NCI-H1694 (cell line): ENCODE results near the gene MREG.
"Not testable (repeated sequence)": the region's sequence is repeated elsewhere in the genome, so short reads cannot be mapped to it uniquely, and the experiment has no call there.

ENCODE experiments used
- DNase-seq: peaks from one replicate; lab custom pipeline; 2025; lab: John Stamatoyannopoulos, UW

Gene MREG

GRCh38 chr2:215988556-215989207 lies 24.7 kb downstream of the MREG start:
- not testable (repeated sequence) for DNase-seq

DNA sequence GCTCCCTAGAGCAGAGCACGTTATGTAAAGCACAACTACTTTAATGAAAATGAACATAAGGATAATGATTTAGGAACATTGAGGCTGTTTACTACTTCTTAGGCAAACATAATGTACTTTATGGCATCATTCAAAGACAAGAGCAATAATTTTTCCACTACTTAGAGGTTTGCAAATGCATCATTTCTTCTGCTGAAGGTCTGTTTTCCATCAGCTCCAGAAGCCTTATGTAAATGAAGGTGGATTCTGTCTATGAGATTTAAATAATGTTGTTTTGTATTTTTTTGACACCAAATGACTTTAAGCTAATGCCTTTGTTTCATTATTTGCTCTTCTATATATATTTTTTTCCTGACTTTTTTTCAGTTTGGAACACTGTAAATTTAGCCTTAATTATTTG lies 28.1 kb downstream of the MREG start:
- DNase-seq: no peak

DNA sequence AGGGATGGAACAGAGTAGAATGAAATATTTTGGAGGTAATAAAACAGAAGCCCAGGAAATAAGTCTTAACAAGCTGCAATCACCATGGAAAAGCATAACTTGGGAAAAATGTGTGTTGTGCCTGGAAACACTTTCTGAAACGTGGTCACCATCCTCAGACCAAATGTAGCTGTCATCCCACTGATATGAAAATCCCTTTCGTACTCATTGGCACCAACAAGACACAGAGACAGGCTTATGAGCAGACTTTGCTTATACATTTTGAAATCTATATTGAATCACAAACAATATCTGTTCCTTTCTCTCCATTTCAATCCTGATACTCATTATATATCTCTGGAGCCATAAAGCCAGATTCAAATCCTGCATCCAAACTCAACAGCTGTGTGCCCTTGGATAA lies 28.7 kb downstream of the MREG start:
- DNase-seq: no peak

- DNase-seq: no peak
Observed at GRCh38 chr2:215983581-215984351, 29.6 kb downstream of the MREG start.

DNA sequence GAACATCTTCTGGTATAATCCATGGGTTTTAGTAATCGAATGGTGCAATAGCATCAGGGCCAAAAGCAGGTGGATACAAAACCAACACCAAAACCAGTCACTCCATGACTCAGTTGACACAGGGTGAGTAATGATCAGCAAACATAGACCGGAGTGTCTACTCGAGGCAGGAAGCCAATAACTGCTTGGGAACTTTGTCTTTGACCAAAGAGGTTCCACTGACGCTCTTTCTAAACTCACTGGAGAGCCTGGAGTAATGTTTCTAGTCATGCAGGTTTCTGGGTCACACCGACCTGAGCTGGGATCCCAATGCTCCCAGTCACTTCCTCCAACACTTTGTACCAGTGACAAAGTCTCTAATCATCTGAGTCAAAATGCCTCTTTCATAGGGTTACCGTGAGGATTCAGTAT lies 30.9 kb downstream of the MREG start:
- DNase-seq: no peak

DNA sequence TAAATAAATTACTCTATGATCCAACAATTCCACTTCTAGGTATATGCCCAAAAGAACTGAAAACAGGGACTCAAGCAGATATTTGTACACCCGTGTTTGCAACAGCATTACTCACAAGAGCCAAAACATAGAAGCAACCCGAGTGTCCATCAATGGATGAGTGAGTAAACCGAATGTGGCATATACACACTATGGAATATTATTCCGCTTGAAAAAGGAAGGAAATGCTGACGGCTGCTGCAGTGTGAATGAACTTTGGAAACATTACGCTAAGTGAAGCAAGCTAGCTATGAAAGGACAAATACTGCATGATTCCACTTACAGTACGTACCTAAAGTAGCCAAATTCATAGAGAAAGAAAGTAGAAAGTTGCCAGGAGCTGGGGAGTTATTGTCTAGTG lies 32.2 kb downstream of the MREG start:
- no peak for DNase-seq

- no peak for DNase-seq
Observed at GRCh38 chr2:215979620-215980019, 33.7 kb downstream of the MREG start.

GRCh38 chr2:215974700-215975429 lies 38.5 kb downstream of the MREG start:
- DNase-seq: no peak

- no peak for DNase-seq
Observed at GRCh38 chr2:215973954-215974699, 39.2 kb downstream of the MREG start.

- DNase-seq: no peak
Observed at GRCh38 chr2:215973145-215973792, 40.1 kb downstream of the MREG start.

- no peak for DNase-seq
Observed at GRCh38 chr2:215971671-215972070, 41.7 kb downstream of the MREG start.

- DNase-seq: not testable (repeated sequence)
Observed at GRCh38 chr2:215970894-215971293, 42.5 kb downstream of the MREG start.

DNA sequence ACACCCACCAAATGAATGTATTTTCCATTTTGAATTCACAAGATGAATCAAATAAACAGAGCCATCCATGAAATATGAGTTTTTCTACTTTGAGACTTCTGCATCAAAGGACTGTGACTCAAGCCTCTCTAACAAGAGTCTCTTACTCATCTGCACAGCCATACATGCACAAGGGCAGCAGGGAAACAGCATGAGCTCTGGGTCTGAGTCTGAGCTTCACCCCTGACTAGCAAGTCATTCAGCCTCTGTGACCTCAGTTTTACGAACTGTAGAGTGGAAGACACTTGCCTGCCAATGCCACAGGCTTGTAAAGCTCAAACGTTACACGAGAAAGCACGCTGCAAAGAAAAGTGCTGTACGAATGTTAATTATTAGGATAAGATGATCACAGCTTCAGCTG lies 42.9 kb downstream of the MREG start:
- no peak for DNase-seq

GRCh38 chr2:215969131-215969841 lies 44.1 kb downstream of the MREG start:
- no peak for DNase-seq

DNA sequence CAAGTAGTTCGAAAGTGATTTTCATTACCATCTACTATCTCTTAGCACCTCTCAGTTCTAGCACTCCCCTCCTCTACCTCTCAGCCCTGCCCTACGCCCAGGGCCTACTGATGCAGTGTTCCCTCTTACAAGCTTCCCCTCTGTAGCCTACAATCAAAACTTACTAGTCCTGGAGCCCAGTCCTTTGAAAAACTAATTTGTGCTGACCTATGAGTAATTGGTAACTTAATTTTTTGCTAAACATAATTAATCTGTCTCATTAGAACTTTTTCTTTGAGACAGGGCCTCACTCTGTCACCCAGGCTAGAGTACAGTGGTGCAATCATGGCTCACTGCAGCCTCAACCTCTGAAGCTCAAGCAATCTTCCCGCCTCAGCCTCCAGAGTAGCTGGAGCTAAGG lies 44.9 kb downstream of the MREG start:
- no peak for DNase-seq

DNA sequence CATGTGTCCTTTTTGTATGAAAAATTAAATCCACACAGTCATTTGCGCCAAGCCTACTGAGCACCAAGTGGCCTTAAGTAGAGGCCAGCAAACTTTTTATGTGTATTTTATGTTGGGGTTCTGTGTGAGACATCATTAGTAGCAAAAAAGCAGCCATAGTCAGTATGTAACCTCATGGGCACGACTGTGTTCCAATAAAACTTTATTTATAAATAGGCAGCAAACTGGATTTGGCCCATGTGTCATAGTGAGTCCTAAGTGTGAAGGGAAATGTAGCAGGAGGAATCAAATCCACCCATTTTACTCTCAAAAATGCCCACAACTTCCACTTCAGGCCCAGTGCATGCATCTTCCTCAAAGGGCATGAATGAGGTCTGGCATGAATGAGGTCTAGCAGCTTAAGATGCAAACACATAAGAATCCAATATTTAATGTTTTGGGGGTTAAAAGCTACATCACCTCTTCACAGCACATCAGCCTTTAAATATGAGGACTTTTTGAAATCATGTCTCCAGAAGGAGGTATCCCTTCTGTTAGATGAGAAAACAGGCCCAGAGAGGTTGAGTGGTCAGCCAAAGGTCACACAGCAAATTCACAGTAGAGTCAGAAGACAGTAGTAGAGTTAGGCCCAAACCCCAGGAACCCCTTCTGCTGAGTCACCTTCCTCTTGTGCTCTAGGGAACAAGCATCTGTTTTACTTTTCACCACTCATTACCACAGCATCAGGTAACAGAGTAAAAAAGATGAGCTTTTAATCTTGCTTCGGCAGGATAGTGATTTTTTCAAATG lies 45.6 kb downstream of the MREG start:
- DNase-seq: no peak

DNA sequence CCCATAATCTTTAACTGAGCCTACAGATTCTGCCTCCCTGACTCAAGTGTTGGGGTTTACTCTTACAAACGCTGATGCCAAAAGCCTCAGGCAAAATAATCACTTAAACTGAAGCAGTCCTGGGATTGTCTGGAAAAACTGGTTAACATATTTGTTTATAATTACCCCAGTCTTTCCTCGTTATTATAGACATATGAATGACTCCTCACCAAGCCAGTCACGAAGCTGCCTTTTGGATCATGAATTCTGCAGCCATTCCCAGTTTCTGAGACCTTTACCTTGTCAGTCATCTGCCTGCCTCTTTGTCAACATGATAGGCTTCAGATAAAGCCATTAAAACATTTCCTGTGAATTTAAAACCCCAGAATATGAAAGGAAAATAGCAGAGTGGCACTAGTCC lies 46.4 kb downstream of the MREG start:
- DNase-seq: no peak

DNA sequence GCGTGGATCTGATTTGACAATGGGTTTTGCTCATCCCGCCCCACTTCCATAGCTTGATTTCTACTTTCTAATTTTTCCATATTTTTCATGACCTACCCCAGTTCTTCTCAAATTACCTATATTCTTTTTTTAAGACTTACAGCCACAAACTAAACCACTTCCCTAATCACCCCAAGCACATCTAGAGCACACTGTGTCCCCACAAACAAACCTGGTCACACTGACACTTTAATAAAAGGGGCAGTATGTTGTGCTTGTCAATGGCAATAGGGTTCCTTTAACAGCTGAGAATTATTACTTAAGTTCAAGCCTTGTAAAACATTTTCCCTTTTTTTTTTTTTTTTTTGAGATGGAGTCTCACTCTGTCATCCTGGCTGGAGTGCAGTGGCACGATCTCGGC lies 47.1 kb downstream of the MREG start:
- DNase-seq: no peak

DNA sequence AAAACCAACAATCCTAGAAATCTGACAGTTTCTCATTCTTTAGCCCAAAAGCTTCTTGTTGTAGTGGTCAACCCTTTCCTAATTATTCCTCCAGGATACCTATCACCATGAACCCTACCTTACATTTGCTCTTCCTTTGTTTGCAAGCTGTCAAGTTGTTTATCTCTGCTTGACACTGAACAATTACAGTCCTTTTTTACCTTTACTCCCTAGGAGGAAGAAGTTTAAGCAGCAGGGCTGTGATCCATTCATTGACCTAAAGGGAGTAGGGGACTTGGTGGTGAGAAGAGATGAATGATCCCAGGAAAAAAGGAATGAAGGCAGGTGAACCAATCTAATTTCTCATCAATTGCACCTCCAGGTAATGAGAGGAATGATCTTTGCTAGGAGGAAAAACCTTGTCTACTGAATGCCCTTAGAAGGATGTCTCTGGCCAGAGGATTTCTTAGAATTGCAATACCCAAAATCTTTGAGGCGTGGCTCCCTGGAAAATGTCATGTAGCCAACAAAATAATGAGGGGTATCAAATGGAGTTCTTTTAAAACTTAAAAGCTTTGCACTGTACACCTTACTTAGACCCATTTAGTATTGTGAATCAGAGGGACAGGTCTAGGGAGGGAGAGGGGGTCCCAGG lies 47.7 kb downstream of the MREG start:
- no peak for DNase-seq

- DNase-seq: no peak
Observed at GRCh38 chr2:215961981-215962380, 51.4 kb downstream of the MREG start.
